Activated CD8-positive, alpha-beta T cell treated with anti-CD3 and anti-CD28 coated beads for 36 hours (primary cell): Measurements from ENCODE around the gene CAMTA1. TPM values are rescaled to one million over a fixed set of nuclear protein-coding genes. Genes with fewer than 3 reads are reported as not detected.
"Not testable (repeated sequence)": the region's sequence is repeated elsewhere in the genome, so short reads cannot be mapped to it uniquely, and the experiment has no call there.

ENCODE experiments used
- ATAC-seq: fragments of 200-7000 bp; cut with Tn5 transposase; one replicate; pipeline ENCODE4 v1.10.0; 2021; ENCODE audit warnings: mild to moderate bottlenecking, moderate library complexity
- CTCF ChIA-PET: fragments of 350-600 bp; sonication (Branson Sonifier 250); formaldehyde crosslinking; loops from one replicate; lab custom pipeline; 2021; ENCODE audit warnings: antibody characterized with exemption; lab: Charles Lee
- POLR2A ChIA-PET: fragments of 350-600 bp; sonication (Branson Sonifier 250); formaldehyde crosslinking; loops from one replicate; lab custom pipeline; 2021; ENCODE audit warnings: antibody characterized with exemption; lab: Charles Lee
- DNase-seq: peaks from one replicate; pipeline ENCODE4 v3.0.0-alpha.2; 2020
- H3K27ac Mint-ChIP-seq: one replicate; pipeline ENCODE4 v1.8.0; 2021; ENCODE audit warnings: mild to moderate bottlenecking, mixed read lengths
- H3K27me3 Mint-ChIP-seq: one replicate; pipeline ENCODE4 v1.8.0; 2021; ENCODE audit warnings: mixed read lengths
- H3K36me3 Mint-ChIP-seq: one replicate; pipeline ENCODE4 v1.8.0; 2021; ENCODE audit warnings: low read depth, mixed read lengths
- H3K4me1 Mint-ChIP-seq: one replicate; pipeline ENCODE4 v1.8.0; 2021; ENCODE audit warnings: low read depth, mixed read lengths
- H3K4me3 Mint-ChIP-seq: one replicate; pipeline ENCODE4 v1.8.0; 2021; ENCODE audit warnings: mild to moderate bottlenecking, moderate library complexity, mixed read lengths
- H3K9me3 Mint-ChIP-seq: one replicate; pipeline ENCODE4 v1.8.0; 2021; ENCODE audit warnings: mixed read lengths
- intact Hi-C: fragments of 100-400 bp; cut with micrococcal nuclease; formaldehyde crosslinking; loops from one replicate; pipeline ENCODE4 v1.10.0; 2022
- total RNA-seq, 2 experiments: library from RNA; stranded (reverse); gene quantifications; one replicate each; pipeline ENCODE4 v1.2.3, GENCODE V29; 2021
- TF ChIP-seq, protein P1 (sequence below): fragments of 200-600 bp; IDR thresholded peaks from one replicate; pipeline ENCODE4 v1.8.0; 2022; ENCODE audit warnings: antibody characterized with exemption, mild to moderate bottlenecking

The CAMTA1 gene
- total RNA-seq, 2 experiments from 2014 or later: 67.7 to 70.9 TPM

DNA sequence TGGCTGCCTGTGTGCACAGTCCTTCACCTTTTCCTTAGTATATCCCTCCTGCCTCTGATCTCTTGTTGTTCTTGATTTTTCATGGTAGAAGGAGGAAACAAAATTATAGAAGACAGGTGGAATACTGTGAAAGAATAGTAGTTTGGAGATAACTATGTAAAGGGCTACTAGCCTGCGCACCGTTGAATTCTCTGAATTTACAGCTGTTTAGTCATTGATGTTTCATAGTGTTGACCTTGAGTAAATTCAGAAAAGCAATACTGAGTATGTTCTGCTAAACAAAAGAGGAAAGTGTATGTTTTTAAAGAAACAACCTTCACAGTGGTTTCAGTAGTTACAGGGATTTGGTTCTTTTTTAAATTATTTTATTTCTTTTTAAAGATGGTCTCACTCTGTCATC lies 18.1 kb downstream of the CAMTA1 start:
- Mint-ChIP-seq H3K9me3 (no peaks in the 10 kb centered on the region), H3K36me3 (no peaks in the 10 kb centered on the region), H3K27ac (peak overlapping the region; percentile 25), H3K4me1 (peaks cover 52% of the 10 kb centered on the region), H3K27me3 (no peaks in the 10 kb centered on the region), H3K4me3 (no peak overlapping the region)
- CTCF ChIA-PET: interaction anchor here (1.0 to 1.5 kb wide), 2 partner anchors 8 to 267 kb away, joined by 3 read pairs; no protein-coding TSS in a partner anchor
- ATAC-seq: no peak
- intact Hi-C loops: no loop called here
- POLR2A ChIA-PET: interaction anchor here (1.0 kb wide), 1 partner anchor 19 kb away, joined by 4 read pairs; the partner anchor contains the start of gene CAMTA1
- TF ChIP-seq, protein P1, sequence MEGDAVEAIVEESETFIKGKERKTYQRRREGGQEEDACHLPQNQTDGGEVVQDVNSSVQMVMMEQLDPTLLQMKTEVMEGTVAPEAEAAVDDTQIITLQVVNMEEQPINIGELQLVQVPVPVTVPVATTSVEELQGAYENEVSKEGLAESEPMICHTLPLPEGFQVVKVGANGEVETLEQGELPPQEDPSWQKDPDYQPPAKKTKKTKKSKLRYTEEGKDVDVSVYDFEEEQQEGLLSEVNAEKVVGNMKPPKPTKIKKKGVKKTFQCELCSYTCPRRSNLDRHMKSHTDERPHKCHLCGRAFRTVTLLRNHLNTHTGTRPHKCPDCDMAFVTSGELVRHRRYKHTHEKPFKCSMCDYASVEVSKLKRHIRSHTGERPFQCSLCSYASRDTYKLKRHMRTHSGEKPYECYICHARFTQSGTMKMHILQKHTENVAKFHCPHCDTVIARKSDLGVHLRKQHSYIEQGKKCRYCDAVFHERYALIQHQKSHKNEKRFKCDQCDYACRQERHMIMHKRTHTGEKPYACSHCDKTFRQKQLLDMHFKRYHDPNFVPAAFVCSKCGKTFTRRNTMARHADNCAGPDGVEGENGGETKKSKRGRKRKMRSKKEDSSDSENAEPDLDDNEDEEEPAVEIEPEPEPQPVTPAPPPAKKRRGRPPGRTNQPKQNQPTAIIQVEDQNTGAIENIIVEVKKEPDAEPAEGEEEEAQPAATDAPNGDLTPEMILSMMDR: no peak
- DNase-seq: no peak

GRCh38 chr1:6805004-6805416 lies 19.8 kb downstream of the CAMTA1 start:
- Mint-ChIP-seq H3K27me3 (no peaks in the 10 kb centered on the region), H3K4me1 (peaks cover 50% of the 10 kb centered on the region), H3K27ac (no peak overlapping the region), H3K36me3 (no peaks in the 10 kb centered on the region), H3K4me3 (no peak overlapping the region), H3K9me3 (no peaks in the 10 kb centered on the region)
- DNase-seq: no peak
- CTCF ChIA-PET: interaction anchor here (1.2 kb wide), 1 partner anchor 86 kb away, joined by 3 read pairs; no protein-coding TSS in a partner anchor
- no peak for ATAC-seq
- POLR2A ChIA-PET: no interaction called here
- intact Hi-C loops: no loop called here
- TF ChIP-seq, protein P1: no peak

DNA sequence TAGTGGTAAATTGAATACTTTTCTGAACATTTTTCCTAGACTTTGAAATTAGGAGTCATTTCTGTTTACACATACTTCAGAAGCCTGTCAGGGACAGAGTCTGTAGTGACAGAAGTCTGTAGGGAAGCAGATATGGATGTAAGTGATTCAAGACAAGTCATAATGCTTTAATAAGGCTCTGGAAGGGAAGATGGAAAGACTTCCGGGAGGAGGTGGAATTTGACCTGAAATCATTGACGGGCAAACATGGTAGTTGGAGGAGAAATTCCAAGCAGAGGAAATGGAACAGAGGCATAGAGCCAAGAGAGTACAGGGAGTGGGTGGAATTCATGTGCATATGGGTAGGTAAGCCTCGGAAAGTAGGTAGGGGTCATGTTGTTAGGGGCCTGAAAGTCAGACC lies 22.5 kb downstream of the CAMTA1 start:
- Mint-ChIP-seq H3K27me3 (no peaks in the 10 kb centered on the region), H3K27ac (no peak overlapping the region), H3K4me1 (peaks cover 29% of the 10 kb centered on the region), H3K4me3 (no peak overlapping the region), H3K9me3 (no peaks in the 10 kb centered on the region), H3K36me3 (no peaks in the 10 kb centered on the region)
- ATAC-seq (no peak), DNase-seq (no peak)
- TF ChIP-seq, protein P1: no peak
- intact Hi-C loops: no loop called here
- POLR2A ChIA-PET: interaction anchor here (1.2 kb wide), 1 partner anchor 32 kb away, joined by 4 read pairs; no protein-coding TSS in a partner anchor
- CTCF ChIA-PET: no interaction called here

DNA sequence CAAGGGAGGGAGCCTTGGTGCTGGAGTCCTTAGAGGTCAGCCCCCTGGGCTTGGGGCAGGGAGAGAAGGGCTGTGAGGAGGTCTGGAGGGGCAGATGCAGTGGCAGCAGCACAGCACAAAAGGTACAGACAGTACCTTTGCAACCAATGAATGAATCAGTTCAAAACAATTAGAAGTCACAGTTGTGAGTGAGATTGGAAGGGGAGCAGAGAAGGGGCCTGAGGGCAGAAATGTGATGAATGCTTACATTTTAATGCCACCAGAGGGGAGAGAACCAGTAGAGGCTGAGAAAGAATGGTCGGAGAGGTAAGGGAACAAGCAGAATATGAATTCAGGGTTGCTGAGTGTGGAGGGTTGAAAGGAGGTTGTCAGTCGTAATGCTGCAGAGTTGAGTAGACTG lies 24.2 kb downstream of the CAMTA1 start:
- intact Hi-C loops: no loop called here
- POLR2A ChIA-PET: interaction anchor here (0.7 kb wide), 1 partner anchor 1121 kb away, joined by 3 read pairs; no protein-coding TSS in a partner anchor
- H3K4me3 Mint-ChIP-seq: no peak overlapping the region
- ATAC-seq (no peak), DNase-seq (no peak)
- H3K27me3 Mint-ChIP-seq: no peaks in the 10 kb centered on the region
- TF ChIP-seq, protein P1: no peak
- H3K36me3 Mint-ChIP-seq: no peaks in the 10 kb centered on the region
- CTCF ChIA-PET: no interaction called here
- no peak overlapping the region for H3K27ac Mint-ChIP-seq
- H3K4me1 Mint-ChIP-seq: peaks cover 26% of the 10 kb centered on the region
- no peaks in the 10 kb centered on the region for H3K9me3 Mint-ChIP-seq

- H3K4me3 Mint-ChIP-seq, intact Hi-C loops, CTCF ChIA-PET, H3K27me3 Mint-ChIP-seq, DNase-seq, ATAC-seq, H3K36me3 Mint-ChIP-seq, H3K9me3 Mint-ChIP-seq, H3K27ac Mint-ChIP-seq: not testable (repeated sequence)
- H3K4me1 Mint-ChIP-seq: peaks cover 20% of the 10 kb centered on the region
- POLR2A ChIA-PET: interaction anchor here (0.7 kb wide), 1 partner anchor 1122 kb away, joined by 3 read pairs; no protein-coding TSS in a partner anchor
Observed at GRCh38 chr1:6810146-6810734, 25.0 kb downstream of the CAMTA1 start.
